HEK293 (cell line): ENCODE measurements around the gene MTARC1.

Source experiments
- CTCF ChIA-PET: fragments of 350-600 bp; formaldehyde crosslinking; extraction: SDS; loops from one replicate; lab custom pipeline; 2021; ENCODE audit warnings: antibody characterized with exemption; lab: Yijun Ruan, JAX
- POLR2A ChIA-PET: fragments of 300-600 bp; formaldehyde crosslinking; extraction: SDS; loops from one replicate; lab custom pipeline; 2020; ENCODE audit warnings: antibody characterized with exemption, inconsistent platforms; lab: Yijun Ruan, JAX
- H3K27ac ChIP-seq: fragments of 200-500 bp; sonication (Bioruptor generic); 2 replicates; pipeline ENCODE4 v1.5.1; 2014; ENCODE audit warnings: low read depth, low read length, control low read depth, inconsistent platforms; ENCODE audit errors: extremely low read depth
- H3K36me3 ChIP-seq, 2 experiments: fragments of 200-500 bp in 1 of 2; sonication (Bioruptor generic) in 1 of 2; 1 replicate in 1 of 2; 2 replicates in 1 of 2; pipeline ENCODE4 v1.5.1; 2014 to 2017; ENCODE audit warnings: inconsistent platforms in 2 of 2, low read length in 2 of 2; ENCODE audit not compliant: control insufficient read depth in 2 of 2, insufficient read depth in 1 of 2
- H3K4me1 ChIP-seq: fragments of 200-500 bp; sonication (Bioruptor generic); 2 replicates; pipeline ENCODE4 v1.5.1; 2014; ENCODE audit warnings: mild to moderate bottlenecking, low read length, inconsistent platforms; ENCODE audit not compliant: control insufficient read depth, insufficient read depth
- H3K4me3 ChIP-seq: 2 replicates; pipeline ENCODE4 v1.5.1; 2011; ENCODE audit warnings: low read depth, mild to moderate bottlenecking, control low read depth, low read length, moderate library complexity
- H3K9me3 ChIP-seq: fragments of 200-500 bp; sonication (Bioruptor generic); 2 replicates; pipeline ENCODE4 v1.5.1; 2014; ENCODE audit warnings: low read depth, low read length, inconsistent platforms; ENCODE audit not compliant: control insufficient read depth, insufficient read depth
- PATZ1 ChIP-seq: fragments of 450-650 bp; formaldehyde crosslinking; IDR thresholded peaks from 2 replicates; pipeline ENCODE4 v1.5.1; 2016; ENCODE audit warnings: missing biosample characterization, missing genetic modification characterization
- PRDM1 ChIP-seq: fragments of 450-650 bp; formaldehyde crosslinking; IDR thresholded peaks from 2 replicates; pipeline ENCODE4; 2016; ENCODE audit warnings: missing biosample characterization, missing genetic modification characterization
- SALL2 ChIP-seq: fragments of 450-650 bp; formaldehyde crosslinking; IDR thresholded peaks from 2 replicates; pipeline ENCODE4 v1.5.0; 2017; ENCODE audit warnings: missing biosample characterization, mild to moderate bottlenecking, missing genetic modification characterization, borderline replicate concordance
- ZBTB26 ChIP-seq: fragments of 450-650 bp; formaldehyde crosslinking; optimal IDR thresholded peaks from 2 replicates; pipeline ENCODE3; 2016; ENCODE audit warnings: missing biosample characterization, mild to moderate bottlenecking, missing genetic modification characterization
- ZIC2 ChIP-seq: fragments of 450-650 bp; formaldehyde crosslinking; IDR thresholded peaks from 2 replicates; pipeline ENCODE4 v1.5.1; 2016; ENCODE audit warnings: missing biosample characterization, missing genetic modification characterization
- ZNF138 ChIP-seq: fragments of 450-650 bp; formaldehyde crosslinking; IDR thresholded peaks from 2 replicates; pipeline ENCODE4 v1.5.1; 2016; ENCODE audit warnings: missing biosample characterization, missing genetic modification characterization, borderline replicate concordance
- ZNF148 ChIP-seq: fragments of 450-650 bp; formaldehyde crosslinking; IDR thresholded peaks from 2 replicates; pipeline ENCODE4 v1.5.0; 2017; ENCODE audit warnings: missing biosample characterization, missing genetic modification characterization, borderline replicate concordance
- ZNF221 ChIP-seq: fragments of 450-650 bp; formaldehyde crosslinking; IDR thresholded peaks from 2 replicates; pipeline ENCODE4 v1.5.1; 2017; ENCODE audit warnings: missing biosample characterization, missing genetic modification characterization, borderline replicate concordance
- ZNF292 ChIP-seq: fragments of 450-650 bp; formaldehyde crosslinking; IDR thresholded peaks from 2 replicates; pipeline ENCODE4 v1.5.1; 2016; ENCODE audit warnings: low read depth, missing biosample characterization, missing genetic modification characterization, borderline replicate concordance
- ZNF660 ChIP-seq: fragments of 450-650 bp; IDR thresholded peaks from 2 replicates; pipeline ENCODE4 v1.5.1; 2018; ENCODE audit warnings: missing biosample characterization, mild to moderate bottlenecking, missing genetic modification characterization
- ZNF776 ChIP-seq: fragments of 450-650 bp; formaldehyde crosslinking; IDR thresholded peaks from 2 replicates; pipeline ENCODE4 v1.5.0; 2017; ENCODE audit warnings: missing biosample characterization, missing genetic modification characterization, borderline replicate concordance
- TF ChIP-seq, protein P1 (sequence below): fragments of 450-650 bp; formaldehyde crosslinking; IDR thresholded peaks from 2 replicates; pipeline ENCODE4 v1.5.1; 2017; ENCODE audit warnings: missing biosample characterization, missing genetic modification characterization
- TF ChIP-seq, protein P2 (sequence below): fragments of 450-650 bp; formaldehyde crosslinking; IDR thresholded peaks from 2 replicates; pipeline ENCODE4 v1.5.1; 2016; ENCODE audit warnings: missing biosample characterization, missing genetic modification characterization

The MTARC1 gene

GRCh38 chr1:220769205-220769604, 17.5 kb upstream of the MTARC1 start:
- peaks cover 22 to 53% of the 10 kb centered on the region in 2 experiments for H3K36me3 ChIP-seq
- CTCF ChIA-PET = interaction anchor here (0.8 to 1.1 kb wide), 2 partner anchors 90 to 813 kb away, joined by 3 read pairs; no protein-coding TSS in a partner anchor
- POLR2A ChIA-PET = no interaction called here
- H3K9me3 ChIP-seq = no peaks in the 10 kb centered on the region
- H3K27ac ChIP-seq = no peak overlapping the region
- no peaks in the 10 kb centered on the region for H3K4me1 ChIP-seq
- TF ChIP-seq SALL2 = no peak
- peak; percentile 76 for TF ChIP-seq ZIC2 (tag by site-specific recombination)
- no peak overlapping the region for H3K4me3 ChIP-seq

- POLR2A ChIA-PET = no interaction called here
- TF ChIP-seq PRDM1 (tag by site-specific recombination) (no peak), ZNF292 (tag by site-specific recombination) (no peak), ZNF221 (tag by site-specific recombination) (no peak), ZNF660 (tag by site-specific recombination) (no peak), SALL2 (no peak), PATZ1 (tag by site-specific recombination) (no peak), ZNF148 (tag by site-specific recombination) (no peak), ZNF138 (tag by site-specific recombination) (no peak), ZBTB26 (tag by site-specific recombination) (no peak), ZNF776 (no peak)
- TF ChIP-seq, protein P1, sequence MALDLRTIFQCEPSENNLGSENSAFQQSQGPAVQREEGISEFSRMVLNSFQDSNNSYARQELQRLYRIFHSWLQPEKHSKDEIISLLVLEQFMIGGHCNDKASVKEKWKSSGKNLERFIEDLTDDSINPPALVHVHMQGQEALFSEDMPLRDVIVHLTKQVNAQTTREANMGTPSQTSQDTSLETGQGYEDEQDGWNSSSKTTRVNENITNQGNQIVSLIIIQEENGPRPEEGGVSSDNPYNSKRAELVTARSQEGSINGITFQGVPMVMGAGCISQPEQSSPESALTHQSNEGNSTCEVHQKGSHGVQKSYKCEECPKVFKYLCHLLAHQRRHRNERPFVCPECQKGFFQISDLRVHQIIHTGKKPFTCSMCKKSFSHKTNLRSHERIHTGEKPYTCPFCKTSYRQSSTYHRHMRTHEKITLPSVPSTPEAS = no peak
- TF ChIP-seq, protein P2, sequence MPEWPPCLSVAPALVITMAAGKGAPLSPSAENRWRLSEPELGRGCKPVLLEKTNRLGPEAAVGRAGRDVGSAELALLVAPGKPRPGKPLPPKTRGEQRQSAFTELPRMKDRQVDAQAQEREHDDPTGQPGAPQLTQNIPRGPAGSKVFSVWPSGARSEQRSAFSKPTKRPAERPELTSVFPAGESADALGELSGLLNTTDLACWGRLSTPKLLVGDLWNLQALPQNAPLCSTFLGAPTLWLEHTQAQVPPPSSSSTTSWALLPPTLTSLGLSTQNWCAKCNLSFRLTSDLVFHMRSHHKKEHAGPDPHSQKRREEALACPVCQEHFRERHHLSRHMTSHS = no peak
- H3K9me3 ChIP-seq = no peaks in the 10 kb centered on the region
- CTCF ChIA-PET = interaction anchor here (0.8 kb wide), 1 partner anchor 22 kb away, joined by 3 read pairs; the partner anchor contains the start of gene MTARC2
- H3K4me3 ChIP-seq = no peak overlapping the region
- no peak overlapping the region for H3K27ac ChIP-seq
- H3K36me3 ChIP-seq = peaks cover 19 to 51% of the 10 kb centered on the region in 2 experiments
- H3K4me1 ChIP-seq = no peaks in the 10 kb centered on the region
Observed at GRCh38 chr1:220770245-220770913, 16.3 kb upstream of the MTARC1 start.
